Non-pigmented ciliary epithelial cell (primary cell): ENCODE measurements around the gene MME.
"Not testable (repeated sequence)": the region's sequence is repeated elsewhere in the genome, so short reads cannot be mapped to it uniquely, and the experiment has no call there.

Experiments
- DNase-seq: peaks from one replicate; pipeline ENCODE4 v3.0.0-alpha.2; 2010; ENCODE audit warnings: low read depth

MME gene

DNA sequence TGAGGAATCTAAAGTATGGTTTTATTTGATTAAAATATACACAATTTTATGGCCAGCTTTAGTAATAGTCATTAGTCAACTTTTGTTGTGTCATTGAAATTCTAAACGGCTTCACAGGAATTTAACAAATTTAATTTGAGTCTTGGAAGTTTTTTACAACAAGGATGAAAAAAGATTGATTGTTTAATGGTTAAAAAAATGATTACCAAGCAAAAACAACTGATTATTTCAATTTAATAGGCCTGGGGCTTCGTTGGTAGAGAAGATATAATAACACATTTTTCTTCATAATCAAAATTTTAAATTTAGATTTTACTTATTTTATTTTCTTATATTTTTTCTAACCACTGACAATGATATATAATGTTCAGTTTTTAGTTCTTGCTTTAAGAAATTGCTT, 4.4 kb downstream of the MME start:
- DNase-seq: no peak

DNA sequence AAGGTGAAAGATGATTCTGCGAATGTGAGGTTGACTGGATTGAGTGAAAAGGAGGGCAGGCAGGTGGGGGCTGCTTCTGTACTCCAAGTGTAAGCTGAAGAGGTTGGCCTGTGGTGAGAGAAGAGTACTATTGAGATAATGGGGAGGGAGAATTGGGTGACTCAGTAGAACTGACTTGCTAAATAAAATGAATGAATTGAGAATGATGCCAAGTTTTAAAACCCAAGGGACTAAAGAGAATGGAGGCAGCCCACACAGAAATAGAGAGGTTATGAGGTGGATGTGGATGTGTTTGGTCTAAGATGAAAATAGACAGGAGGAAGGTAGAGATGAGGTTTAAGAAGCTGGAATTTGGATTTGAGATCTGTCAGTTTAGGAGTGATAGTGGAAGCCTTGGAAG, 5.9 kb downstream of the MME start:
- no peak for DNase-seq

DNA sequence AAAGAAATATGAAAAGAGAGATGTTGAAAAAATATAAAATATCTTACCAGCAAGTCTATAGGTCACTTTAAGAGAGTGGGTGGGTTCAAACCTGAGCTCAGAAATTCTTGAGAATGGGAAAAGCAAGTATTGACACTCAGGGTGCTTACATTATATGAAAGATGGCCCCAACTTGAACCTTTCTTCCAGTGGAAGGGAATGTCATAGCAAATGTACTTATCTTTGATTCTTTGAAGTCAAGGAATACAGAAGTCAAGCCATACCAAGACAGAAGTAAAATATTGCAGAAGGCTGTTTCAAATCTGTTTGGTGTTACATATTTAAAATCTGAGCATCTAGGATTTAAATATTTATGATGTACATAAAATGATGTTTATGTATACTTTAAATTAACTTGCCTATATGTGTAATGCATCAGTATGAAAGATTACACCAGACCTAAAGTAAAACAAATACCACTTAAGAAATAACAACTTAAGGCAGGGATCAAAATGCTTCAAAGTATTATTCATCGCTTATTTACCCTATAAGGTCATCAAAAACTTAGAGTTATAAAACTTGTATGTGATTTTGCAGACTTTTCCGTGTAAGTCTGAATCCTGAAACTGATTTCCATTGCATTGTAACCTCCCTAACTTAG, 8.7 kb downstream of the MME start:
- no peak for DNase-seq

DNA sequence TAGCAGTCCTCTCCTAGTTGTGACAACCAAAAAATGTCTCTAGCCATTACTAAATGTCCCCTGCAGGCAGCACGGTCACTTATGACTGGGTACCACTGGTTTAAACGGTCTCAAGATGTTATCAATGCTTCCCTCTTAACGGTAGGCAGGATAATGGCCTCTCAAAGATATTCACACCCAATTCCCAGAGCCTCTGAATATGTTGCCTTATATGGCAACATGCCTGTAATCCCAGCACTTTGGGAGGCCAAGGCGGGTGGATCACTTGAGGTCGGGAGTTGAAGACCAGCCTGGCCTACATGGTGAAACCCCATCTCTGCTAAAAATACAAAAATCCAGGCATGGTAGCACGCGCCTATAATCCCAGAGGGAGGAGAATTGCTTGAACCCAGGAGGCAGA, 9.4 kb downstream of the MME start:
- no peak for DNase-seq

DNA sequence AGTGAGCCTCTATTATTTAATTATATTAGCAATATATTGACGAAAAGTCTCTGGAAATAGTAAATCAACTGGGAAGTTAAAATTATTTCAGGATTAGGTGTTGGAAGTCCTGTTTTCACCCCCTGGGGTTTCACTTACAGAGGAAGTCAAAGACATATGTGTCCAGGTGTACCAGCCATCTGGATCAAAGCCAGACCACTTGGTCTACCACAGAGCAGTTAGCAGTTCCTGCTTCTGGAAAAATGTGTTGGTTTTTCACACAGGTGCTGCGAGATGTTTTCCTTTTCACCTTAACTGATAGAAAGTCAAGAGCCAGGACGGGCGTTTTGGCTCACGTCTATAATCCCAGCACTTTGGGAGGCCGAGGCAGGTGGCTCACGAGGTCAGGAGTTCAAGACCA, 13.1 kb downstream of the MME start:
- no peak for DNase-seq

DNA sequence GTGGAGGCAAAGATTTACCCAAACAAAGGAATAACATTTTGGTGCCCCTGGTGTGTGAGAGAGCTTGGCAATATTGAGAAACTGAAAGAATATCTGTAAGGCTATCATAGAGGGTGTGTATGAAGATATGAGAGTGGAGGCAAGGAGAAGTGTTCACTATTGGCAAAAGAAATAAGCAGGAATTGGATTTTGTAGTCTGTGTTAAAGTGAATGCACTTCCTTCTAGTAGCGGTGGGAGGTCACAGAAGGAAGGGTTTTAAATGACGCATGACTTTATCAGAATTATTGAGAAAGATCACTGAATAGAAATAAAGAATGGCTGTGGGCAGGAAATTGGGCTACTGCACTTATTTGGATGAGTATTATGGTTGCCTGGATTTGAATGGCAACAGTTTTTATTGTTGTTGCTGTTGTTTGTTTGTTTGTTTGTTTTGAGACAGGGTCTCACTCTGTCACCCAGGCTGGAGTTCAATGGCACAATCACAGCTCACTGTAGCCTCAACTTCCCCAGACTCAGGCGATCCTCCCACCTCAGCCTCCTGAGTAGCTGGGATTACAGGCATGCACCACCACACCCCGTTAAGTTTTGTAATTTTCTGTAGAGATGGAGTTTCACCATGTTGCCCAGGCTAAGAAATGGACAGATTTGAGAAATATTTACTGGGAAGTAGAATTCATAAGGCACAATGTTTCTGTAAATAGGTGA, 16.3 kb downstream of the MME start:
- no peak for DNase-seq

DNA sequence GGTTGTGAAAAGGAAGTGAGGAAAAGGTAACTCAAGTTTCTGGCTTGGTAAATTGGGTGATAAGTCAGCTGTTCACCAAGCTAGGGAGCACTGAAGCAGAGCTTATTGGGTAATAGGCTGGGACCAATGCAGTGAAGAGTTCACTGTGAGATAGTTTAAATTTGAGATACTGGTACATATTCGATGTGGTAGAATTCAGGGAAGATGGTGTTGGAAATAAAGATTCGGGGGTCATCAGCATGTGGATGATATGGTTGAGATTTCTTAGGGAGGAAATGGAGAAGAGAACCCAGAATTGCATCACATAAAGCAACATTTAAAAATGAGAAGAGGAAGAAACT, 16.9 kb downstream of the MME start:
- no peak for DNase-seq

DNA sequence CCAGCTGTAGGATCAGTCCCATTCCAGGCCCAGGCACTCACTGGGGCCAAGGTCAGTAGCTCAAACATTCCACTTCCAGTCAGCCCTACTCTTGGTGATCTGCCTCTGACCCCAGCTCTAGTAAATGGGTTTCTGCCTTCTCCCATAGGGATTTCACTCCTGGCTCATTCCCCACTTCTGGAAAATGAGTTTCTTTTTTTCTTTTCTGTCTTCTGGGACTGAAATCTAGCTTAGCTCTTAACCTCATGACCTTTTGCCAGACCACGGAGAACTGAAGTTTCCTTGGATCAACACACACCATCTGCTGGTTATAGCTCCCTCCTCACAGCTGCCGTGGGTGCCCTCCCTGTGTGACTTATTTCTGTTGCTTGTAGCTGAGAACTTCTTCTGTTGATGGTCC, 21.3 kb downstream of the MME start:
- no peak for DNase-seq

DNA sequence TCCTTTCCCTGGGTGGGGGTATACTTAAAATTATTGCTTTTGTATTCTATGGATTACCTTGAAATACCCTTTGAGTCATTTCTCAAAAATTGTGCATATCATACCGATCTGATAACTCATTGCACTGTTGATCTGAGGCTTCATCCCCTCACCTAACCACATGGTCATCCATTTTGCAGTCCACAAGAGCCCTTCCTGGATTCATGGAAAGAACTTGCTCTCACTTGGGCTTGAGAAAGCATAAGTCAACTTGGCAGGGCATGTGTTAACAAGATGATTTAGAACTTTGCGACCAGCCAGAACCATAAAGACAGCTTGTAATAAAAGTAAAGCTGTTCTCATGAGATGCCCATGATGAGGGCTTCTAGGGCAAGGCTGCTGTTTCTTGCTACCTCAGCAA, 22.2 kb downstream of the MME start:
- DNase-seq: no peak

DNA sequence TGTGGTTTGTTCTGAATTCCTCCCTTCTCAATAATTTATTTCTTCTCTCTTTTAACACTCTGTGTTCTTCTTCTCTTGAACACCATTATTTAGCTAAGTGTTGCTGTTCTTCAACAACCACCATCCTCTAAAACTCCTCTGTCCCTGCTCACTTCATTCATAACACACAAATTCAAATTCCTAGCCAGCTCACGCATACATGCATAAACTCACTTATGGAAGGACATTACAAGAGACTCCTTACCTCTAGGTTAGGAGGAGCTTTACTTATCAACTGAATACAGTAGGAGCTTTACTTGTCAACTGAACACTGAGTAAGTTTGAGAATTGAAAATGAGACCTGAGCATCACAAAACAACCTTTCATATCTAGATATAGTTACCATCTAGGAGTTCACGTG, 23.6 kb downstream of the MME start:
- no peak for DNase-seq

DNA sequence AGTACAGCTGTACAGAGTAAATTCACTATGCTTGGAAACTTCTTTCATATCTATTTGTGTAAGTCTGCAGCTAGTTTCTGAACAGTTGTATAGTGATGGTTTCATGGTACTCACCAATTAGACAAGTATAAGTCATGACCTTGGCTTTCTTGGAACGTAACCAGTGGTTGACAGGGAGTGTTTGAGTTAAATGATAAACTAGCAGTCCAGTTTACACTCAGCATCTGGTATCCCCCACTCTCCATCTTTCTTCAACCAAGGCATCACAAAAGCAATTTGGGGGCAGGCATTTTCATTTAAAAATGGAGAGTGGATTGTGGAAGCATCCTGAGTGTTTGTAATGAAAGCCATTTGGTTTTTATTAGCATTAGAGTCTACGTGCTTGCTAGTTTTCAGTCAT, 26.0 kb downstream of the MME start:
- DNase-seq: no peak

DNA sequence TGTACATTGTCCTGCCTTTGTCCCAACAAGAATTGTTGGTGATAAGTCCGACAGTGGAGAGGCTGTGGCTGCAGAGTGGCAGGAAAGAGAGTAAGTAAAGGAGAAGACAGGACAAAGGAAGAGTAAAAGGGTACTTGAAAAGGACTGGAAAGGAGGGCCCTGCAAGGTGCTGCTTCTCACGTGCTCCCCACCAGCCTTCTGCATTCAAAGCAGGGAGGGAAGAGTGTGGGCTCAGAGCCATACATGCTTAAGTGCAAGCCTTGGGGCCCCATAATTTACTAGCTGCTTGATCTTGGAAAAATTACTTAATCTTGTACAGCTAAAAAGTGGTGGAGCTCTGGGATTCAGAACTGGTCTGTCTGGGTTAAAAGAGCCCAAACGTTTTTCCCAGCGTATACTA, 29.9 kb downstream of the MME start:
- no peak for DNase-seq

DNA sequence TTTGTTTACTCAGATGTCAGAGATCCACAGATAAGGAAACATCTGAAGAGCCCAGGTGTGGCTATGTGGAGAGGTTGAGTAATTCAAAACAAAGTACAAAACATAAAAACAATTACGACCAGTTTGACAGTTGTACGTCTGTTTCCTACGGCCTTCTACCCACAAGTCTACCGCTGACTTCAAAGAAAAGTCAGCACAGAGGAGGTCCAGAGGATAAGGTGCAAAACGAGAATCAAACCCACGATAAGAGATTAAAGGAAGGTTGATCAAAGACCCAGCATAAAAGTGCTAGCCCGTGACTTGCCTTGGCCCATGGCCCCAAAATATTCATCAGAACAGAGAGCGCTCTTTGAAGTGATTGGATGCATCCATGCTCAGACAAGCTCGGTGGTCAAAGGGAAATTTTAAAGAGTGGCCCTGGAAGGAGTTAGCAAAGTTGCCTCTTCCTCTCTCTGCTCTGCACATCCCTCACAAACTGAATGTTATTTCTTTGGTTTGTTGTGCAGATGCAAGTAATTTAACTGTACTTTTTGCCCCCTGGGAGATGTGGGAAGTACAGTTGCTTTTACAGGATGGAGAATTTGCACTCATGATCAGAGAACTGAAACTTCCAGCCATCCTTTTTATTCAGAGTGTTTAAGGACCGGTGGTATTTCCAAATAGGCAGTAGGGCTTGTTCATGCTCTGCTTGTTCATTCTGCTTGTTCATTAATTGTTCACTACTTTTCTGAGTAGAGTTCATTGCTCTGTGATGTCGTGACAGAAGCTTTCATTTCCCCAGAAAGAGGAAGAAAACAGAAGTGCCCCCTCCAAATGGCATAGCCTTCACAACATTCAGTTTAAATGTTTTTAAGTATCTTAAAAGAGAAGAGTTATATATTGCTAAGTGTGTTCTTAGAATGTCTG, 31.1 kb downstream of the MME start:
- DNase-seq: no peak

DNA sequence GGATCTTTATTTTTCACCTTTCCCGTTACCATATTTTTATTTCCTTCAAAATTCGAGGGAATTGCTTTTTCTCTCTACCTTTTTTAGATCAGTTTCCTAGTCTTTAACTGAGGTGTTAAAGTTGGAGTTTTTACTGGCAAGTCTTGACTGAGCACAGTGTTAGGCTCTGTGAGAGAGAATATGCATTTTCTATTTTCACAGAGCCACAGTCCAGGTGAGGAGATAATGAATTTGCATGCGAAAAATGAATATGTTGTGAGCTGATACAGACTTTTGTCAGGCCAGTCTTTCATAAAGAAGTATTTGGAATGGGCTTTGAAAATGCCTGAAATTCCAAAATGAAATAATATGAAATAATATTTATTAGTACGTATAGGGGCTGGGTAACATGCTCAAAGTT, 31.9 kb downstream of the MME start:
- no peak for DNase-seq

DNA sequence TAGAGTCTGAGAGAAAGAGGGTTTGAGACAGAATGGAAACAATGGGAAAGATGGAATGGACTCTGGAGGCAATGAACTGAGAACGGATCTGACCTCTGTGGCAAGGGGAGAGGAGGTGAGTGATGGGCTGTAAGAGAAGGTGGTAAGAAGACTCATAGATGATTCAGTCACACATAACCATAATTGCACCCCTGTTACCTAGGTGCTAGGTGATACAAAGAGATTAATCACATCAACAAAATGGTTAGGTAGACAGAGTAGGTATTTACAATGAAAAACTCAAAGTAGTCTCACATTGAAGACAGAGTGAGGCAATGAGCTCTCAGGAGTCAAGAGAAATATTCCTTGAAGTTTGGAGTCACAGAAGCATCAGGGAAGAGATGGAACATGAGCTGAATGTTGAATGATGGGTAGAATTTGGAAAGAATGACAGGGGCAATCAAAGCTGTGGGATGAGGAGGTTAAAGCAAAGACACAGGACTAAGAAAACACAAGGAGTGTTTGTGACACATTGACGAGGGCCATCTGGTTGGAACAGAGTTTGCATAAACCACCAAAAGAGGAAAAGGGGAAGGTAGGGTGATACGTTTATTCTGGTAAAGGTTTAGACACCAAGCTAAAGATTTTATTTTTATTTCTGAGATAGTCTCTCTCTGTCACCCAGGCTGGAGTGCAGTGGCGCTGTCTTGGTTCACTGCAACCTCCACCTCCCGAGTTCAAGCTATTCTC, 32.7 kb downstream of the MME start:
- no peak for DNase-seq

DNA sequence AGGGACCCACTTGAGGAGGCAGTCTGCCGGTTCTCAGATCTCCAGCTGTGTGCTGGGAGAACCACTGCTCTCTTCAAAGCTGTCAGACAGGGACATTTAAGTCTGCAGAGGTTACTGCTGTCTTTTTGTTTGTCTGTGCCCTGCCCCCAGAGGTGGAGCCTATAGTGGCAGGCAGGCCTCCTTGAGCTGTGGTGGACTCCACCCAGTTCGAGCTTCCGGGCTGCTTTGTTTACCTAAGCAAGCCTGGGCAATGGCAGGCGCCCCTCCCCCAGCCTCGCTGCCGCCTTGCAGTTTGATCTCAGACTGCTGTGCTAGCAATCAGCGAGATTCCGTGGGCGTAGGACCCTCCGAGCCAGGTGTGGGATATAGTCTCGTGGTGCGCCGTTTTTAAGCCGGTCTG, 44.6 kb downstream of the MME start:
- not testable (repeated sequence) for DNase-seq

DNA sequence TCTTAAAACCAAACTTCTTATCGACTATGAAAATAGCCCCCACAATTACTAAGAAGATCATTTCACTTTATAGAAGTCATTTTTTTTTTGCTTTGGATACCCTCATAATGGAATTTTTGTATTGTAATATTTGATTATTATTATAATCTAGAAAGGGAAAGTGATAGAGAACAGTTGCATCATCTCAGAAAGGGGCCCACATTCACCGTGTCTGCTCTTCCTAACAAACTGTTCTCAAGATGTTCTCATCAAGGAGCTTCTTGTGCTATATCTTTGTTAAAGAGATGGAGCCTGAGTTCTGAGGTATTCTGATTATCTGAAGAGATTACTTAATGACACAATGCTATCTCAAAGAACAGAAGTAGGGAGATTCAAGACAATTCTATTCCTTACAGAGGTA, 49.3 kb downstream of the MME start:
- no peak for DNase-seq

DNA sequence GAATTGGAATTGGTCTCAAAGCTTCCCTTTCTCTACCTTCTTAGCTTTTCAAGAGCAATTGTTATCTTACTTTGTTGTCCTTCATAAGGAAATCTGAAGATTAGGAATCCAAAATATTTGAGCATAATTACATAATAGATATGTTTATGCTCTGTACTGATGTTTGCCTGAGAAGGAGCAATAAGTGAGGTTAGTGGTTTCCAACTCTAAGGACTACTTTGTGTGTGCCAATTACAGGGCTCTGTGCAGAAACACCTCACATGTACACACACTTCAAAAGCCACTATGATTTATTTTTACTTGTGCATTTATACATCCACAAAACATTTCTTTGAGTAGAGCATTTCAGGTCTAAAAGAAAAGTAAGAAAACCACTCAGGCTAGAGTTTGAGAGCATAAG, 49.9 kb downstream of the MME start:
- DNase-seq: no peak

DNA sequence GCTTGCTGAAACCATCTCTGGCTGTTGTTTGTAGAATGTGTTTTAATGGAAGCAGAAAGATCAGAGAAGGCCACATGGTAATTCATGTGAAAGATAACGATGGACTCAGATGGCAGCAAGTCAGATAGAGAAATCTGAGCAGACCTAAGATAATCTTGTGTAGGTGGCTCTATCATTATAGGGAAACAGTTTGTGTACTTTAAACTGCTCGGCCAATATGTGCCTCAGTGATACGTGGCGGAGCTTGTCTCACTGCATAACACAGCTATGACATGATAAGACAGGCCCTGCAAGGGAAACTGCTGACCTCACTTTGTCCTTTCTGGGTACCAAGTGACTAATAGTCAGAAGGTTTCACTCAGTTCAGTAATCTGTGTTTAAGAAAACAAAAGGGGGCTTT, 51.0 kb downstream of the MME start:
- DNase-seq: peak; percentile 90

DNA sequence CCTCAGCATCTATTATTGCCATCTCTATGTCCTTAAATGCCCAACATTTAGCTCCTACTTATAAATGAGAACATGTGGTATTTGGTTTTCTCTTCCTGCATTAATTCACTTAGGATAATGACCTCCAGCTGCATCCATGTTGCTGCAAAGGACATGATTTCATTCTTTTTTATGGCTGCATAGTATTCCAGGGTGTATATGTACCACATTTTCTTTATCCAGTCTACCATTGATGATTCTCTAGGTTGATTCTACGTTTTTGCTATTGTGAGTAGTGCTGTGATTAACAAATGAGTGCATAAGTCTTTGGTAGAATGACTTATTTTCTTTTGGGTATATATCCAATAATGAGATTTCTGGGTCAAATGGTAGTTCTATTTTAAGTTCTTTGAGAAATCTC, 54.2 kb downstream of the MME start:
- not testable (repeated sequence) for DNase-seq

DNA sequence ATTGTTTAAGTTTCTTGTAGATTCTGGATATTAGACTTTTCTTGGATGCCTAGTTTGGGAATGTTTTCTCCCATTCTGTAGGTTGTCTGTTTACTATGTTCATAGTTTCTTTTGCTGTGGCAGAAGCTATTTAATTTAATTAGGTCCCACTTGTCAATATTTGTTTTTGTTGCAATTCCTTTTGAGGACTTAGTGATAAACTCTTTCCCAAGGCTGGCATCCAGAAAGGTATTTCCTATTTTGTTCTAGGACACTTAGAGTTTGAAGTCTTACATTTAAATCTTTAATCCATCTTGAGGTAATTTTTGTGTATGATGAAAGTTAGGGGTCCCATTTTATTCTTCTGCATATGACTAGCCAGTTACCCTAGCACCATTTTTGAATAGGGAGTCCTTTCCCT, 54.9 kb downstream of the MME start:
- no peak for DNase-seq

DNA sequence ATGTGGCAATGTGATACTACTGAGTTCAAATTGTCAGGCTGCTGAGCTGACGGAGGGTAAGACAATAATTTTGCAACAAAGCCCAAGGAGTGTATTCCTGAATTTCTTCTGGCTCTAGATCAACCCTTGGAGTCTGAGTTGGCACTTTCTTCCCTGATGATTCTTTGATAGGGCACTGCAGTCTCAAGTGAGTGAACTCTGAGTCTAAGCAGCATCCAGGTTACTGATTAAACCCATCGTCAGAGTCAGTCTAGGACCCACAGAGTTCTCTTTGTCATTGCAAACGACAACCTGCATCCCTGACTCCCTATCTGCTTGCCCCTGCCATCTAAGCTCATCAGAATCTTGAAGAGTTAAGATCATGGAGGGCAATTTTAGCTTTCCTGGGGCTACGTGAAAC, 58.6 kb downstream of the MME start:
- DNase-seq: no peak

DNA sequence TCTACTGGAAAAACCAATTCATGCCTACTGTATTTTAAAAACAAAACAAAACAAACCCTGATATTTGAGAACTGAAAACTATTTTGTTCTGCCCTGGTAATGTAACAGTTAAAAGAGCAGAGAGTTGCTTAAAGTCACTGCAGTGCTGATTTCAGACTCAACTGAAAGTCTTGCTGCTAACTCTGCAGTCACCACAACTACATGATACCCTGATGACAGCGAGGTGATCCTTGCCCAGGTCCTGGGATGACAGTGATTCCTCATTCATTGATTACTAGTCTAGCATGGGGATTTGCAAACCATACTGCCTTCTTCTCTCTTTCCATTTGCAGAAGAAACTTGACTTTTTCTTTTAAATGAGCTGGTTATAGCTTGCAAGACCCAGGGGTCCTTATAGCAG, 67.5 kb downstream of the MME start:
- no peak for DNase-seq
